Activated naive CD4-positive, alpha-beta T cell treated with anti-CD3 and anti-CD28 coated beads for 36 hours (primary cell): ENCODE measurements around the gene ABCB6. TPM values are rescaled to one million over a fixed set of nuclear protein-coding genes. Genes with fewer than 3 reads are reported as not detected.
A peak's percentile ranks its signal among the peaks of the same experiment; 100 is the strongest.
"Not testable (repeated sequence)": the region's sequence is repeated elsewhere in the genome, so short reads cannot be mapped to it uniquely, and the experiment has no call there.

Experiments
- CTCF ChIA-PET: fragments of 350-600 bp; sonication (Branson Sonifier 250); formaldehyde crosslinking; loops from one replicate; lab custom pipeline; 2021; ENCODE audit warnings: antibody characterized with exemption; lab: Charles Lee
- DNase-seq: peaks from one replicate; pipeline ENCODE4 v3.0.0-alpha.2; 2020
- H3K27ac Mint-ChIP-seq: one replicate; pipeline ENCODE4 v1.8.0; 2021; ENCODE audit warnings: mild to moderate bottlenecking, mixed read lengths
- H3K27me3 Mint-ChIP-seq: one replicate; pipeline ENCODE4 v1.8.0; 2021; ENCODE audit warnings: low read depth, mixed read lengths
- H3K36me3 Mint-ChIP-seq: one replicate; pipeline ENCODE4 v1.8.0; 2021; ENCODE audit warnings: low read depth, mixed read lengths
- H3K4me1 Mint-ChIP-seq: one replicate; pipeline ENCODE4 v1.8.0; 2021; ENCODE audit warnings: low read depth, mixed read lengths
- H3K4me3 Mint-ChIP-seq: one replicate; pipeline ENCODE4 v1.8.0; 2021; ENCODE audit warnings: mild to moderate bottlenecking, moderate library complexity, mixed read lengths
- H3K9me3 Mint-ChIP-seq: one replicate; pipeline ENCODE4 v1.8.0; 2021; ENCODE audit warnings: mixed read lengths
- intact Hi-C: fragments of 100-400 bp; cut with micrococcal nuclease; formaldehyde crosslinking; loops from one replicate; pipeline ENCODE4 v1.15.1; 2023
- total RNA-seq, 2 experiments: library from RNA; stranded (reverse); gene quantifications; one replicate each; pipeline ENCODE4 v1.2.3, GENCODE V29; 2021

Gene ABCB6
- 1 to 10 TPM; 7.0 to 7.5 TPM for total RNA-seq

DNA sequence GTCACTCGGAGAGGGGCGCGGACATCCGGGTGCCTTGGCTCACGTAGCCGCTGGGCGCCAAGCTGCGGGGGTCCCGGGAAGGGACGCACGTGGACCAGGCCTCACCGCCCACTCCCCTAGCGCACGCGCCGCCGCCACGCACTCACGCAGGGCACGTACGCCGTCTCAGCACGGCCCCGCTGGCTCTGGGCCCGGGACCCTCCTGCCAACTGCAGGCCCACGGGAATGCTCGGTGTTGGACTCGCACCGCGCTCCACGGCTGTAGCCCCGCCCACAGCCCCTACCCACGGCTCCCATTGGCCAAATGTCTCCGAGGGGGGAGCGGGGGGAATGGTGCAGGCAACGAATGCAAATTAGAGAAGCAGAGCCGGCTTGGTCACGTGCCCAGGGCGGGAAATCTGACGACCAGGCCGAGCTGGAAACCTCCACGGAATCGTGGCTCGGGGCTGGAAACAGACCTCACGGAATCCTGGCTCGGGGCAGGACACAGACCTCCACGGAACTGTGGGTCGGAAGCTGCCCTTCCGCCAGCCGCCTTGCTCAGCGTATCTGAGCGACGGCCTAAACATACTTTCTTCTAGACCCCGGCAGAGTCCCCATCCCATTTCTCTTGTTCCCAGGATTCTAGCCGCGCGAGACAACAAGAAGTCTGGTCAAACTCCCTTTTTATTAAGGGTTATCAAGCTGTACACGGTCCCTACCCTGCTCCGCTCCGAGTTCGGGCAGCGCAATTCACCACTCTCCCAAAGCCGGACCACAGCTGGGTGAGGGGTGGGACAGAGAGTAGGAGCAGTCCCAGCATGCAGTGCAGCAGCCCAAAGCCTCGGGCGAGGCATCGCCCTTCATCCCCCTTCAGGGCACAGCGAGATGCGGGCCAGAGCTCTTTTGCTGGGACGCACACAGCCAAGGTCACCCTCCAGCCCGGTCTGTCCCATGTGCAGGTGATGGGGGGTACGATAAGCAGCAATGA lies at the start of gene ABCB6:
TSS of gene ABCB6 (minus strand) at position 227 of the 970 bp plus-strand sequence. CDS start 285 bp downstream, outside the sequence.
- Mint-ChIP-seq H3K27ac (peak within 1 kb of the TSS; percentile 56), H3K36me3 (peaks cover 24% of the 10 kb centered on the region), H3K4me3 (peak within 1 kb of the TSS; percentile 78), H3K9me3 (no peaks in the 10 kb centered on the region), H3K27me3 (no peaks in the 10 kb centered on the region), H3K4me1 (peaks cover 25% of the 10 kb centered on the region)
- intact Hi-C loops: loop anchor here (1.0 to 2.0 kb wide), 8 partner anchors 10 to 168 kb away; partner anchors contain the start of genes ANKZF1, ATG9A, DNAJB2 and DNPEP
- CTCF ChIA-PET: interaction anchor here (0.9 to 1.4 kb wide), 4 partner anchors 10 to 74 kb away, joined by 3 to 4 read pairs (median 4); partner anchors contain the start of gene ATG9A
- peak; percentile 89 for DNase-seq

DNA sequence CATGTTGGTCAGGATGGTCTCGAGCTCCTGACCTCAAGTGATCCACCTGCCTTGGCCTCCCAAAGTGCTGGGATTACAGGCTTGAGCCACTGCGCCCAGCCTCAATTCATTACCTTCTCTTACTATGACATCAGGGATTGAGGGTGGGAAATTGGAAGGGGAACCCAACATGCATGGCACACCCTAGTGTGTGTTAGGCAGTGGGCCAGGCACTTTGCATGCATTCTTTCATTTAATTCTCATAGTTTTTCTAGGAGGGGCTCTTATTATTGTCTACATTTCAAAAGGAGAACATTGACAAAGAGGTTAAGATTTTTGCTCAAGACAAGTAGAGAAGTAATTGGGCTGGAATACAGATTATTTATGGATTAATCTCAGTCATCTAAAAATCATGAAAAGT lies 49.5 kb upstream of the ABCB6 start:
- CTCF ChIA-PET: interaction anchor here (1.7 kb wide), 1 partner anchor 27 kb away, joined by 6 read pairs; no protein-coding TSS in a partner anchor
- H3K4me1 Mint-ChIP-seq: no peaks in the 10 kb centered on the region
- no peak overlapping the region for H3K4me3 Mint-ChIP-seq
- H3K36me3 Mint-ChIP-seq: no peaks in the 10 kb centered on the region
- H3K27me3 Mint-ChIP-seq: no peaks in the 10 kb centered on the region
- DNase-seq: no peak
- no peak overlapping the region for H3K27ac Mint-ChIP-seq
- H3K9me3 Mint-ChIP-seq: no peaks in the 10 kb centered on the region
- intact Hi-C loops: no loop called here

DNA sequence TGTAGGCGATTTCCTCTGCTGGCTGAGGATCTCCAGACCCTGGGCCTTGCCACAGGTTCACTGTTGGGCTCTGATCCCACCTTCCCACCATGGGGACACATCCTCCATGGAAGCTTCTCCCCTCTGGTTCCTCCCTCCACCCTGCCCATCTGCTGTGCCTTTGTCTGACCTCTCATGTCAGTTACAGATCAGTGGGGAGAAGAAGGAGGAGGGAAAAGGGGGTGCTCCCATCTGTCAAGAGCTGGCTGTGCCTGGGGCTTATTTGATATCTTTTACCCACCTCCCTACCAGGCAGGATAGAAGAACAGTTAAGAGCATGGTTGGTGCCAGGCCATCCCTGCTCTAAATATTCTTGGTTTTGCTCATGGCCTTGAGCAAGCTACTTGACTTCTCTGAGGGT lies 48.1 kb upstream of the ABCB6 start:
- no peaks in the 10 kb centered on the region for H3K4me1 Mint-ChIP-seq
- CTCF ChIA-PET: interaction anchor here (1.7 to 2.1 kb wide), 2 partner anchors 11 to 29 kb away, joined by 6 to 16 read pairs; no protein-coding TSS in a partner anchor
- DNase-seq: no peak
- intact Hi-C loops: no loop called here
- no peaks in the 10 kb centered on the region for H3K27me3 Mint-ChIP-seq
- no peaks in the 10 kb centered on the region for H3K36me3 Mint-ChIP-seq
- no peak overlapping the region for H3K27ac Mint-ChIP-seq
- H3K9me3 Mint-ChIP-seq: no peaks in the 10 kb centered on the region
- no peak overlapping the region for H3K4me3 Mint-ChIP-seq

DNA sequence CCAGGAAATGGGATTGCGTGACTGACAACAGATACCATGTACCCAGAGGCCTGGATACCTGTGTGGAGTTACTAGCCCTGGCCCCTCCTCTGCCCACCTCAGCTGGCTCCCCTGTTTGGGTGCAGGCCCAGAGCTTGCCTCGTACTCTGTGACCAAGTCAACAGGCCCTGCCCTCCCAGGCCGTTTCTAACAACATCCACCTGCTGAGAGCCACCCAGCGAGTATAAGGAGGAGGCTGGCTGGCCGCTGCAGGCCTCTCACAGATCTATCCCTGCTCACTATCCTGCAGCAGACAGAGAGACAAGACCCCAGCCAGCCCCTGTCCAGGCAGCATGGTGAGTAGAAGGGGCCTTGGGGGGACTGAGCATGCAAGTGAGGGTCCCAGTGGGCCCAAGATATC lies 47.5 kb upstream of the ABCB6 start:
- intact Hi-C loops: no loop called here
- CTCF ChIA-PET: interaction anchor here (0.5 to 2.1 kb wide), 4 partner anchors 11 to 101 kb away, joined by 3 to 16 read pairs (median 6); no protein-coding TSS in a partner anchor
- Mint-ChIP-seq H3K27me3 (no peaks in the 10 kb centered on the region), H3K9me3 (no peaks in the 10 kb centered on the region), H3K4me3 (no peak overlapping the region), H3K27ac (no peak overlapping the region), H3K4me1 (no peaks in the 10 kb centered on the region), H3K36me3 (no peaks in the 10 kb centered on the region)
- no peak for DNase-seq

DNA sequence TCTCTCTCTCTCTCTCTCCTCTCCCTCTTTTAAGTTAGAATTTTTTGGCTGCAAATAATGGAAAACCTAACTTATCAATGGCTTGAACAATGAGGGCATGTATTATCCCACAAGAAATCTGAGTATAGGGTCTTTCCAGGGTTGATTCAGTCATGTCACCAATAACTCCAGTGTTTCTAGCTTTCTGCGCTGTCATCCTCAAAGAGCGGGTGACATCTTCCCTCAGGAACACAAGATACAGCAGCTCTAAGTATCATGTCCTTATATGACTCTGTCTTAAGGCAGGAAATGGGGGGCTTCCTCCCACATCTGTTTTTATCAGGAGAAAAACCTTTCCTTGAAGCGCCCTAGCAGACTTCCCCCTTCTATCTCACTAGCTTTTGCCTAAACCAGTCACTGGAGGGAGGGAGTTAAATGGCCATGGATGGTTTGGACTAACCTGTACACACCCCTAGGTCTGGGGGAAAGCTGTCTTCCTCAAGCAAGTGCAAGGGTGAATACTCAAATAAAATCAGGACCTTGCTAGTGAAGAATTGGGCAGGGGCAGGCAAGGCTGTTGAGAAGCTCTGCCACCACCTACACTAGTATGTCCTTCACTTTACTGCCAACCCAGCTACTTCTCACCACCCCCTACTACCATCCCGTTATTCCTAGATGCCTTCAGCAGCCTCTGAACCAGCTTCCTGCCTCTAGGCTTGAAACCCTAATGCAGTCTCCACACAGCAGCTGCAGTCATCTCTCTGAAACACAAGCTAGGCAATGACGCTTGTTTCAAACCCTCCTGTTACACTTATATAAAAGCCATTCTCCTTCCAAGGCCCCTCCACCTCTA lies 42.5 kb upstream of the ABCB6 start:
- Mint-ChIP-seq H3K4me1 (no peaks in the 10 kb centered on the region), H3K27ac (no peak overlapping the region), H3K27me3 (no peaks in the 10 kb centered on the region), H3K36me3 (no peaks in the 10 kb centered on the region), H3K9me3 (no peaks in the 10 kb centered on the region), H3K4me3 (no peak overlapping the region)
- CTCF ChIA-PET: interaction anchor here (0.7 to 2.5 kb wide), 8 partner anchors 9 to 384 kb away, joined by 3 to 14 read pairs (median 5); partner anchors contain the start of gene DNAJB2
- no peak for DNase-seq
- intact Hi-C loops: no loop called here

DNA sequence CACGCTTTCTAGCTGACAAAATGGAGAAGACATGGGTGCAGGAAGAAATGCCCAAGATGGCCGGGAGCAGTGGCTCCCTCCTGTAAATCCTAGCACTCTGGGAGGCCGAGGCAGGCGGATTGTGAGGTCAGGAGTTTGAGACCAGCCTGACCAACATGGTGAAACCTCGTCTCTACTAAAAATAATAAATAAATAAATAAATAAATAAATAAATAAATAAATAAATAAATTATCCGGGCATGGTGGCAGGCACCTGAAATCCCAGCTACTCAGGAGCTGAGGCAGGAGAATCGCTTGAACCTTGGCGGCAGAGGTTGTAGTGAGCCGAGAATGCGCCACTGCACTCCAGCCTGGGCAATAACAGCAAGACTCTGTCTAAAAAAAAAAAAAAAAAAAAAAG lies 40.2 kb upstream of the ABCB6 start:
- DNase-seq, H3K4me3 Mint-ChIP-seq, H3K27me3 Mint-ChIP-seq, H3K27ac Mint-ChIP-seq, H3K9me3 Mint-ChIP-seq, H3K36me3 Mint-ChIP-seq: not testable (repeated sequence)
- CTCF ChIA-PET: interaction anchor here (2.0 to 2.2 kb wide), 3 partner anchors 15 to 36 kb away, joined by 5 to 14 read pairs (median 12); partner anchors contain the start of gene DNAJB2
- peaks cover 11% of the 10 kb centered on the region for H3K4me1 Mint-ChIP-seq
- intact Hi-C loops: loop anchor here (10.0 kb wide), 2 partner anchors 864 to 974 kb away; partner anchors contain the start of gene CTDSP1

DNA sequence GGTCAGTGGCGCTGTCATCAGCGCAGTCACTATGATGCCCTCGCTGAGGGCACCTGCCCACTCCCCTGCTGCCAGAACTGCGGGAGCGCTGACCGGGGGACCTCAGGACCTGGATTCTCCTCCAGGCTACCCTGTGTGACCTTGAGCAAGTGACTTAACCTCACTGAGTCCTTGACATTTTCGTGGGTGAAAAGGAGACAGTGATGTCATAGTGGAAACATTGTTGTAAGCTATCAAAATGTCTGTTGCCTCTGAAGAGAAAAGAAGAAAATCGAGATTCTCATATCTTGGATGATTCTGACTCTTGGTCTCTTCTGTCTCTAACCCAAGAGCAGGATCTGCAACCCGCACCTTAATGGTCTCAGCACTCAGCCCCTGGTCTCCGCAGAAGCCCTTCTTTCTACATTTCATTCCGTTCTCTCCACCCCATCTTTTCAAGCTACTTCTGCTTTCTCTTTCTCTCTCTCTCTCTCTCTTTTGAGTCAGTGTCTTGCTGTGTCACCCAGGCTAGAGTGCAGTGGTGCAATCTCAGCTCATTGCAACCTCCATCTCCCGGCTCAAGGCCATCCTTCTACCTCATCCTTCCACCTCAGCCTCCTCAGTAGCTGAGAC lies 35.9 kb upstream of the ABCB6 start:
- CTCF ChIA-PET: interaction anchor here (0.7 to 6.1 kb wide), 12 partner anchors 9 to 544 kb away, joined by 3 to 76 read pairs (median 4); partner anchors contain the start of genes DNAJB2, GLB1L, STK16 and TTLL4

DNA sequence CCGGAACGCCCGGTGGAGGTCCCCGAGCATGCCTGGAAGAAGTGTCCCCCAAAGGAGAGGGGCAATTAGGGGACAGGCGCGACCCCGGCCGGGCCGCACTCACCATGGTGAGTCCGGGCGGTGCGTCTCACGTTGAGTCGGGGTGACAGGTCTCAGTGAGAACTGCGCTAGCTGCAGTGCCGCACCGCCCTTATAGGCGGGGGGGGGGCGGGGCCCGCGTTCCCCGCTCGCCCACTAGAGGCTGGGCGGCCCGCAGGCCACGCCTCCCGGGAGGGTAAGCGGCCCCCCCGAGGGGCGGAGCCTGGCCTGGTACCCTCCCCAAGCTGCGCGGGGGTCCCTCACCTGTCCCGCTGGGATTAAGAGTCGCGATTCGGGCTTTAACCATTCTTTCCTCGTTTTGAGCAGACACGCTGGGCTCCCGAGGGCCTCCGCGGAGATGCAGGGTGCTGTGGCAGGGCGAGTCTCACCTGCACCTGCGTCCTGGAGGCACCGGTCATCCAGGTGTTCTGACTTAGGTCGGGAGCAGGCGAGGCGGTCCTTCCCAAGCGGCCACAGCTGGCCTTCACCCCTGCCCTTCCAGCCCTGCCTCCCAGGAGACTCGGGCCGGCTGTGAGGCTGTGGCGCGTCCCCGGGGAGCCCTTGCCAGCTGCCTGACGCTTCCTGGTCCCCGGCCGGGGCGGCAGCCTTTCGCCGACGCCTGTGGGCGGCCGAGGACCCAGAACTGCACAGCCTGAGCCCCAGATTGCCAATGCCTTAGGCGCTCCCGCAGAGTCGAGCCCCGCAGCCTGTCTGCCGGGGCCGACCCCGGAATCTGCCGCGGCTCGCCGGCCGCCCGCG lies 35.2 kb upstream of the ABCB6 start, which contains the start of gene TUBA4A:
TSS of gene TUBA4A (minus strand) at position 166 of the 837 bp plus-strand sequence. CDS start at position 106, 60 bp downstream.
- Mint-ChIP-seq H3K27me3 (no peaks in the 10 kb centered on the region), H3K4me3 (peak within 1 kb of the TSS; percentile 70), H3K4me1 (peaks cover 49% of the 10 kb centered on the region), H3K36me3 (peaks cover 31% of the 10 kb centered on the region), H3K9me3 (no peaks in the 10 kb centered on the region), H3K27ac (peak within 1 kb of the TSS; percentile 95)
- DNase-seq: peak; percentile 89
- CTCF ChIA-PET: interaction anchor here (0.8 to 6.1 kb wide), 9 partner anchors 8 to 543 kb away, joined by 3 to 76 read pairs (median 4); partner anchors contain the start of genes DNAJB2, GLB1L, STK16 and TTLL4
- intact Hi-C loops: loop anchor here (1.0 to 10.0 kb wide), 14 partner anchors 9 to 969 kb away; partner anchors contain the start of genes ANKZF1, ATG9A, CTDSP1 and DNAJB2

More for the DNA sequence above, 35.9 kb upstream of the ABCB6 start:
- peak overlapping the region; percentile 84 for H3K27ac Mint-ChIP-seq
- intact Hi-C loops: loop anchor here (1.0 to 10.0 kb wide), 6 partner anchors 25 to 970 kb away; partner anchors contain the start of genes CTDSP1, DNAJB2, NHEJ1 and WNT10A
- H3K4me3 Mint-ChIP-seq: peak overlapping the region; percentile 70
- no peaks in the 10 kb centered on the region for H3K9me3 Mint-ChIP-seq
- DNase-seq: peak; percentile 67
- peaks cover 26% of the 10 kb centered on the region for H3K36me3 Mint-ChIP-seq
- no peaks in the 10 kb centered on the region for H3K27me3 Mint-ChIP-seq
- H3K4me1 Mint-ChIP-seq: peaks cover 42% of the 10 kb centered on the region

DNA sequence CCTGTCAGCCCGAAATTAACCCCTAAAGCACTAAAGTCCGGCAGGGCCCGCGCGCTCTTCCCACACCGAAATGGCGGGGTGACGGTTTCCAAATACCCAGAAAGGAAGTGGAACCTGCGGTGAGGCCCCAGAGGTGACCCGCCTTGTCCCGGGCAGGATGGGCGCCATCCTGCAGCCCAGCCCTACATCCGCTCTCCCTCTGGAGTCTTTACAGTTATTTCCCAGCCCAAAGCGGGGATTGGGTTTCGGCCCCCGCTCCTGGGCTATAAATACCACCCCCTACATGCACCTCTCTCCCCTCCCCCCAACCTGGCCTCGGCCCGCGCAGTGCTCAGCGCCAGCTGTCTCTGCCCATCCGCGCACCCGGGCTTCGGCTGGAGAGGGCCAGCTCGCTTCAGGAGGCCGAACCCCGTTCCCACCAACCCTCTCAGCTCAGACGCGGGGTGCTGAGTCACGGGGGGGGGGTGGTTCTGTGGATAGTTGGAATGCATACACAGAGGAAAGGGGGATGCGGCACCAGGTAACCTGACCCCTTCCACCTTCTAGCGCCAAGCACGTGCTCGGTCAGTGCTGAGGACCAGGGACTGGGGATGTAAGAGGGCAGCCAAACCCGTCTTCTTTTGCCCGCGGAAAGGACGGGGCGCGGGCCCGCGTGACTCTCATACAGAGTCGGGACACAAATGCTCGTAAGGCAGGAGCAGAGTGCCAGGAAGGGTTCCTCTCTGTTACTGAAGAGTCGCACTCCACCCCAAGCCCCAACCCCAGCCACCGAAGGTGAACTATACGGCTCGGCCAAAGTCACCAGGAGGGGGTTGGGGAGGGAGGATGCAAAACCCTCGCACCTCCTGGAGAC lies 34.4 kb upstream of the ABCB6 start, which contains the start of gene TUBA4B:
TSS of gene TUBA4B (plus strand) at position 344 of the 853 bp plus-strand sequence. CDS start at position 509, 165 bp downstream.
- intact Hi-C loops: loop anchor here (1.0 to 10.0 kb wide), 11 partner anchors 8 to 968 kb away; partner anchors contain the start of genes ANKZF1, ATG9A, CTDSP1 and GLB1L
- Mint-ChIP-seq H3K4me3 (peak within 1 kb of the TSS; percentile 70), H3K4me1 (peaks cover 58% of the 10 kb centered on the region), H3K36me3 (peaks cover 38% of the 10 kb centered on the region), H3K9me3 (no peaks in the 10 kb centered on the region), H3K27me3 (no peaks in the 10 kb centered on the region), H3K27ac (peak within 1 kb of the TSS; percentile 95)
- peak; percentile 78 for DNase-seq
- CTCF ChIA-PET: interaction anchor here (1.1 to 6.1 kb wide), 7 partner anchors 8 to 95 kb away, joined by 3 to 76 read pairs (median 5); partner anchors contain the start of genes DNAJB2, GLB1L and STK16
